Astrocyte (in vitro differentiated cells and primary cell): ENCODE data around the gene GALNT17. TPM values are rescaled to one million over a fixed set of nuclear protein-coding genes. Genes with fewer than 3 reads are reported as not detected.
A peak's percentile ranks its signal among the peaks of the same experiment; 100 is the strongest.

Experiments
- DNase-seq: peaks from one replicate; pipeline ENCODE4 v3.0.0-alpha.2; 2010; ENCODE audit warnings: low read depth
- FAIRE-seq: peaks from 2 replicates; lab custom pipeline; 2011; peaks lifted over from hg19 to GRCh38; lab: Jason Lieb, UNC
- H2AFZ ChIP-seq: 2 replicates; pipeline ENCODE4 v1.6.0; 2012; ENCODE audit warnings: low read depth, low read length, inconsistent platforms
- H3K27ac ChIP-seq: 2 replicates; pipeline ENCODE4 v1.5.1; 2011; ENCODE audit warnings: low read depth, low read length, inconsistent platforms
- H3K27me3 ChIP-seq: 2 replicates; pipeline ENCODE4 v1.6.0; 2011; ENCODE audit warnings: low read length, inconsistent platforms; ENCODE audit not compliant: insufficient read depth
- H3K36me3 ChIP-seq: 2 replicates; pipeline ENCODE4 v1.5.1; 2011; ENCODE audit warnings: low read length, inconsistent platforms; ENCODE audit not compliant: insufficient read depth
- H3K4me1 ChIP-seq: 2 replicates; pipeline ENCODE4 v1.5.1; 2011; ENCODE audit warnings: low read length, inconsistent platforms; ENCODE audit not compliant: insufficient read depth
- H3K4me2 ChIP-seq: 2 replicates; pipeline ENCODE4 v1.6.0; 2012; ENCODE audit warnings: low read length, inconsistent platforms
- H3K4me3 ChIP-seq: 2 replicates; pipeline ENCODE4 v1.5.1; 2011; ENCODE audit warnings: low read depth, mild to moderate bottlenecking, low read length, inconsistent platforms; ENCODE audit not compliant: insufficient read depth
- H3K79me2 ChIP-seq: 2 replicates; pipeline ENCODE4 v1.6.0; 2012; ENCODE audit warnings: mild to moderate bottlenecking, low read length, inconsistent platforms; ENCODE audit not compliant: insufficient read depth
- H3K9ac ChIP-seq: 2 replicates; pipeline ENCODE4 v1.6.0; 2012; ENCODE audit warnings: mild to moderate bottlenecking, low read length, inconsistent platforms
- H3K9me3 ChIP-seq: 2 replicates; pipeline ENCODE4 v1.5.1; 2012; ENCODE audit warnings: low read depth, mild to moderate bottlenecking, low read length, inconsistent platforms; ENCODE audit not compliant: insufficient read depth
- H4K20me1 ChIP-seq: 2 replicates; pipeline ENCODE4 v1.6.0; 2012; ENCODE audit warnings: low read length, inconsistent platforms; ENCODE audit not compliant: insufficient read depth
- H3K27ac Mint-ChIP-seq: one replicate; pipeline ENCODE4 v1.8.0; 2021; ENCODE audit warnings: mild to moderate bottlenecking, mixed read lengths; ENCODE audit not compliant: unreplicated experiment
- H3K27me3 Mint-ChIP-seq: one replicate; pipeline ENCODE4 v1.8.0; 2021; ENCODE audit warnings: low read depth, mixed read lengths; ENCODE audit not compliant: unreplicated experiment
- H3K36me3 Mint-ChIP-seq: one replicate; pipeline ENCODE4 v1.8.0; 2021; ENCODE audit warnings: low read depth, mixed read lengths; ENCODE audit not compliant: unreplicated experiment
- H3K4me1 Mint-ChIP-seq: one replicate; pipeline ENCODE4 v1.8.0; 2021; ENCODE audit warnings: low read depth, mixed read lengths; ENCODE audit not compliant: unreplicated experiment
- H3K4me3 Mint-ChIP-seq: one replicate; pipeline ENCODE4 v1.8.0; 2021; ENCODE audit warnings: mild to moderate bottlenecking, moderate library complexity, mixed read lengths; ENCODE audit not compliant: unreplicated experiment
- H3K9me3 Mint-ChIP-seq: one replicate; pipeline ENCODE4 v1.8.0; 2021; ENCODE audit warnings: mild to moderate bottlenecking, mixed read lengths; ENCODE audit not compliant: unreplicated experiment
- CTCF ChIP-seq: IDR thresholded peaks from 2 replicates; pipeline ENCODE4 v1.5.1; 2011; ENCODE audit warnings: low read depth, mild to moderate bottlenecking, inconsistent platforms, low read length, moderate library complexity; ENCODE audit not compliant: insufficient read depth
- EZH2 ChIP-seq: IDR thresholded peaks from 2 replicates; pipeline ENCODE4 v1.6.1; 2012; ENCODE audit warnings: mild to moderate bottlenecking, low read length, inconsistent platforms; ENCODE audit not compliant: insufficient read depth
- total RNA-seq: library from RNA; stranded (reverse); gene quantifications from 2 replicates; pipeline ENCODE4 v1.2.1, GENCODE V29; 2021

GALNT17 gene
- total RNA-seq, 1 donor from 2014 or later, result 7.8 TPM

GRCh38 chr7:71238581-71239295 lies 106.8 kb downstream of the GALNT17 start:
- H4K20me1 ChIP-seq, result no peaks in the 10 kb centered on the region
- H3K9me3 ChIP-seq, result no peaks in the 10 kb centered on the region
- no peak for FAIRE-seq
- no peaks in the 10 kb centered on the region for H3K27me3 ChIP-seq
- H3K4me1 ChIP-seq, result no peaks in the 10 kb centered on the region
- Mint-ChIP-seq H3K27me3 (no peaks in the 10 kb centered on the region), H3K4me1 (peaks cover 17% of the 10 kb centered on the region), H3K27ac (peak overlapping the region; percentile 12), H3K36me3 (no peaks in the 10 kb centered on the region), H3K4me3 (no peak overlapping the region), H3K9me3 (no peaks in the 10 kb centered on the region)
- peak overlapping the region; percentile 2 for H3K27ac ChIP-seq
- no peaks in the 10 kb centered on the region for H3K36me3 ChIP-seq
- no peak overlapping the region for H3K4me3 ChIP-seq
- DNase-seq, result no peak
- no peak overlapping the region for H3K9ac ChIP-seq
- TF ChIP-seq CTCF (no peak), EZH2 (no peak)
- H3K4me2 ChIP-seq, result peak overlapping the region; percentile 41
- no peak overlapping the region for H2AFZ ChIP-seq
- H3K79me2 ChIP-seq, result no peaks in the 10 kb centered on the region

DNA sequence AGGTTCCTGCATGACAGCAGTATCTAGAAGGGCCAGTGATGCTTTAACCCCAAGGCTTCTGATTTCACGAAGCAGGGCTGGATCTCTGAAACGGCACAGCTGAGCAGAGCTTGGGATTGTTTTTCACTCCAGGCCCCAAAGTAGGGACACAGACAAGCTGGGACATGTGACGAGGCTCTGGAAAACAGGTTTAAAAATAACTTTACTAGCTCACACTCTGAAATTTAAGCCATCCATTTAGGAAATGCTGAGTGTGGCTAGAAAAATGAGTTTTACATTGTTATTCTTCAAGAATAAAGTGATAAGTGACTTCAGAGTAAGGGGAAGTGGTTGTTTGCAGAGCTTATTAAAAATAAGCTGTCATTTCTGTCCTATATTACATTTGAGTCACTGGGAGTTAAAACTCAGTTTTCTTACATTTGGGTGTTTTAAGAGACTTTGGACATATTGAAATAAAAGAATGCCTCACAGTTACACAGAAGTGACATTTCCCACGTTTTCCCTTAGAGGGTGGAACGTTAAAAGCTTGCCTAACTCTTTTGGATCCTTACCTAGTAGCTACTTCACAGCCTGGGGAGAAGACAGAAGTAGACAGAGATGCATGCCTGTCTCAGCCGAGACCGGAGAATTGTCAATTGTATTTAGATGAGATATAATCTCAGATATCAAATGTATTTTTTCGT lies 107.8 kb downstream of the GALNT17 start:
- Histone ChIP-seq H4K20me1 (no peaks in the 10 kb centered on the region), H3K4me2 (no peak overlapping the region), H3K9ac (no peak overlapping the region), H3K9me3 (no peaks in the 10 kb centered on the region), H3K79me2 (no peaks in the 10 kb centered on the region), H3K36me3 (no peaks in the 10 kb centered on the region), H3K27me3 (no peaks in the 10 kb centered on the region), H3K4me3 (no peak overlapping the region), H2AFZ (no peak overlapping the region), H3K4me1 (no peaks in the 10 kb centered on the region), H3K27ac (no peak overlapping the region)
- peaks cover 19% of the 10 kb centered on the region for H3K4me1 Mint-ChIP-seq
- H3K27me3 Mint-ChIP-seq, result no peaks in the 10 kb centered on the region
- TF ChIP-seq CTCF, result no peak
- no peak for TF ChIP-seq EZH2
- no peaks in the 10 kb centered on the region for H3K9me3 Mint-ChIP-seq
- H3K27ac Mint-ChIP-seq, result peak overlapping the region; percentile 7
- no peak for FAIRE-seq
- no peak for DNase-seq
- no peak overlapping the region for H3K4me3 Mint-ChIP-seq
- H3K36me3 Mint-ChIP-seq, result no peaks in the 10 kb centered on the region
